DOHH2 (cell line): Measurements from ENCODE around the gene KANSL3.
"Not testable (repeated sequence)": the region's sequence is repeated elsewhere in the genome, so short reads cannot be mapped to it uniquely, and the experiment has no call there.

Source experiments
- H3F3A ChIP-seq: fragments of 200-600 bp; sonication (generic), shearing (Covaris generic); 2 replicates; pipeline ENCODE4 v1.6.0; 2016; ENCODE audit warnings: antibody characterized with exemption, mild to moderate bottlenecking; ENCODE audit not compliant: control insufficient read depth, insufficient read depth
- H3K27ac ChIP-seq: fragments of 200-600 bp; sonication (generic); 2 replicates; pipeline ENCODE4 v1.5.1; 2014; ENCODE audit warnings: low read depth, mild to moderate bottlenecking, low read length, moderate library complexity
- H3K27me3 ChIP-seq: fragments of 200-600 bp; sonication (generic); 2 replicates; pipeline ENCODE4 v1.6.1; 2014; ENCODE audit warnings: mild to moderate bottlenecking, low read length, mixed read lengths; ENCODE audit not compliant: control insufficient read depth
- H3K36me3 ChIP-seq: fragments of 200-600 bp; sonication (generic); 2 replicates; pipeline ENCODE4 v1.6.1; 2014; ENCODE audit warnings: mild to moderate bottlenecking, low read length, moderate library complexity, mixed read lengths; ENCODE audit not compliant: control insufficient read depth
- H3K4me1 ChIP-seq: fragments of 200-600 bp; sonication (generic); 2 replicates; pipeline ENCODE4 v1.6.1; 2014; ENCODE audit warnings: mild to moderate bottlenecking, low read length, mixed read lengths; ENCODE audit not compliant: control insufficient read depth
- H3K4me2 ChIP-seq: fragments of 200-600 bp; sonication (generic); 2 replicates; pipeline ENCODE4 v1.6.0; 2014; ENCODE audit warnings: mild to moderate bottlenecking, low read length, moderate library complexity
- H3K4me3 ChIP-seq: fragments of 200-600 bp; sonication (generic); 2 replicates; pipeline ENCODE4 v1.5.1; 2014; ENCODE audit warnings: mild to moderate bottlenecking, low read length, mixed read lengths
- H3K79me2 ChIP-seq: fragments of 200-600 bp; sonication (generic); 2 replicates; pipeline ENCODE4 v1.6.1; 2014; ENCODE audit warnings: mild to moderate bottlenecking, low read length, mixed read lengths; ENCODE audit not compliant: control insufficient read depth
- H3K9me2 ChIP-seq: fragments of 200-600 bp; sonication (generic); replicated peaks from 2 replicates; pipeline ENCODE4 v1.6.1; 2014; ENCODE audit warnings: mild to moderate bottlenecking, low read length, mixed read lengths; ENCODE audit not compliant: control insufficient read depth
- H3K9me3 ChIP-seq: fragments of 200-600 bp; sonication (generic); 2 replicates; pipeline ENCODE4 v1.6.1; 2014; ENCODE audit warnings: antibody characterized with exemption, low read length, mixed read lengths; ENCODE audit not compliant: control insufficient read depth, insufficient read depth
- H4K20me1 ChIP-seq: fragments of 200-600 bp; sonication (generic); 2 replicates; pipeline ENCODE4 v1.6.0; 2014; ENCODE audit warnings: low read depth, mild to moderate bottlenecking, antibody characterized with exemption, low read length, moderate library complexity; ENCODE audit not compliant: control insufficient read depth, insufficient read depth
- EZH2phosphoT487 ChIP-seq: fragments of 200-600 bp; sonication (generic); IDR thresholded peaks from 2 replicates; pipeline ENCODE4 v1.6.1; 2017; ENCODE audit warnings: borderline replicate concordance, mild to moderate bottlenecking, antibody characterized with exemption, low read length, moderate library complexity, mixed read lengths
- TF ChIP-seq, protein P1 (sequence below): fragments of 200-600 bp; sonication (generic); IDR thresholded peaks from one replicate; pipeline ENCODE4 v1.5.1; 2014; ENCODE audit warnings: antibody characterized with exemption, mild to moderate bottlenecking, low read depth, low read length; ENCODE audit not compliant: poor library complexity, severe bottlenecking

The KANSL3 gene

DNA sequence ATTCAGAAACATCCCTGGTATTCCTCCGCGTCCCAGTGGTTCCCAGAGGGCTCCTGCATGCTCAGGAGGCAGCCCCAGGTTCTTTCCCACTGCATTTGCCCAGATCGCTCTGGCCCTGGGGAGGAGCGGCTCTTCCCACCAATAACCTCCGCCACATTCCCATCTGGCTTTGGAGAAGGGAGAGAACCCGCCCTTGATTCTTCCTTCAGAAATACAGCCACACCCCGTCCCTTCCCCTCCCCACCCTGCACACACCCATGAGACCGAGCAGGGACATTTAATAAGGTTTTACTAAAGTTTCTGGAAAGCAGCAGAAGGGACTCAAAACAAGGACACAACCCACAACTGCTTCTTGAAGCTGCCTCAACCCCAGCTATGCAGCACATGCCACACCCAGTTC, 79.6 kb downstream of the KANSL3 start:
- no peaks in the 10 kb centered on the region for H3K79me2 ChIP-seq
- H3K9me3 ChIP-seq: no peaks in the 10 kb centered on the region
- no peak overlapping the region for H3K4me2 ChIP-seq
- H3K9me2 ChIP-seq: no peaks in the 10 kb centered on the region
- no peaks in the 10 kb centered on the region for H3K27me3 ChIP-seq
- peaks cover 6% of the 10 kb centered on the region for H3K4me1 ChIP-seq
- TF ChIP-seq, protein P1, sequence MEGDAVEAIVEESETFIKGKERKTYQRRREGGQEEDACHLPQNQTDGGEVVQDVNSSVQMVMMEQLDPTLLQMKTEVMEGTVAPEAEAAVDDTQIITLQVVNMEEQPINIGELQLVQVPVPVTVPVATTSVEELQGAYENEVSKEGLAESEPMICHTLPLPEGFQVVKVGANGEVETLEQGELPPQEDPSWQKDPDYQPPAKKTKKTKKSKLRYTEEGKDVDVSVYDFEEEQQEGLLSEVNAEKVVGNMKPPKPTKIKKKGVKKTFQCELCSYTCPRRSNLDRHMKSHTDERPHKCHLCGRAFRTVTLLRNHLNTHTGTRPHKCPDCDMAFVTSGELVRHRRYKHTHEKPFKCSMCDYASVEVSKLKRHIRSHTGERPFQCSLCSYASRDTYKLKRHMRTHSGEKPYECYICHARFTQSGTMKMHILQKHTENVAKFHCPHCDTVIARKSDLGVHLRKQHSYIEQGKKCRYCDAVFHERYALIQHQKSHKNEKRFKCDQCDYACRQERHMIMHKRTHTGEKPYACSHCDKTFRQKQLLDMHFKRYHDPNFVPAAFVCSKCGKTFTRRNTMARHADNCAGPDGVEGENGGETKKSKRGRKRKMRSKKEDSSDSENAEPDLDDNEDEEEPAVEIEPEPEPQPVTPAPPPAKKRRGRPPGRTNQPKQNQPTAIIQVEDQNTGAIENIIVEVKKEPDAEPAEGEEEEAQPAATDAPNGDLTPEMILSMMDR: no peak
- no peak for TF ChIP-seq EZH2phosphoT487
- H3K27ac ChIP-seq: no peak overlapping the region
- H3F3A ChIP-seq: no peaks in the 10 kb centered on the region
- H3K4me3 ChIP-seq: no peak overlapping the region
- H4K20me1 ChIP-seq: no peaks in the 10 kb centered on the region
- H3K36me3 ChIP-seq: no peaks in the 10 kb centered on the region

DNA sequence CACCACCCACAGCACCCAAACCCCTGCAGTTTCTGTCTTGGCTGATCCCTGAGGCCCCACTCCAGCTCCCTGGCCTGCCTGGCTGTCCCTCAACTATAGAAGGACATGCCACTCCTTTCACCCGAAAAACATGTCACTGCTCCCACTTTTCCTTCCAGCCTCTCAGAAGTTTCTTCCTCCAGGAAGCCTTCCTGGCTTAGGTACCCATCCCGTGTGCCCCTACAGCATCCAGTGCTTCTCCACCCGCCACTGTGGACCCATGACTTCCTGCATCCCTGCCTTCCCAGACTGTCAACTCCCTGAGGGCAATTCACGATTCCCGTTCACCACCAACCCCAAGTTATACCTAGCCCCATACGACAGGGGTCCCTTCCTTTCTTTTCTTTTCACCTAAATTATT, 80.1 kb downstream of the KANSL3 start:
- H3K36me3 ChIP-seq: no peaks in the 10 kb centered on the region
- H3K9me3 ChIP-seq: no peaks in the 10 kb centered on the region
- peaks cover 6% of the 10 kb centered on the region for H3K4me1 ChIP-seq
- no peaks in the 10 kb centered on the region for H3K9me2 ChIP-seq
- H3K27ac ChIP-seq: no peak overlapping the region
- H3K4me2 ChIP-seq: no peak overlapping the region
- H3F3A ChIP-seq: no peaks in the 10 kb centered on the region
- H4K20me1 ChIP-seq: no peaks in the 10 kb centered on the region
- TF ChIP-seq, protein P1: no peak
- no peak for TF ChIP-seq EZH2phosphoT487
- H3K27me3 ChIP-seq: no peaks in the 10 kb centered on the region
- H3K79me2 ChIP-seq: no peaks in the 10 kb centered on the region
- H3K4me3 ChIP-seq: no peak overlapping the region

DNA sequence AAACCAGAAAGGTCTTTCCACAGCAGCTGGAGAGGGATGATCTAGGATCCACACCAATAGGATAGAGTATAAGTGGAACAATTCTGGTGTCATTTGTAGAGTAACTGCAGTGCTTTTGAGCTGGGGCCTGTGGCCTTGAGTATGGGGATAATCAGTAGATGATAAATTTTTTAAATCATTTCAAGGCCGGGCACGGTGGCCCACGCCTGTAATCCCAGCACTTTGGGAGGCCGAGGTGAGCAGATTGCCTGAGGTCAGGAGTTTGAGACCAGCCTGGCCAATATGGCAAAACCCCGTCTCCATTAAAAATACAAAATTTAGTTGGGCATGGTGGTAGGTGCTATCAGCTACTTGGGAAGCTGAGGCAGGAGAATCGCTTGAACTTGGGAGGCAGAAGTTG, 80.7 kb downstream of the KANSL3 start:
- H3K4me3 ChIP-seq: not testable (repeated sequence)

DNA sequence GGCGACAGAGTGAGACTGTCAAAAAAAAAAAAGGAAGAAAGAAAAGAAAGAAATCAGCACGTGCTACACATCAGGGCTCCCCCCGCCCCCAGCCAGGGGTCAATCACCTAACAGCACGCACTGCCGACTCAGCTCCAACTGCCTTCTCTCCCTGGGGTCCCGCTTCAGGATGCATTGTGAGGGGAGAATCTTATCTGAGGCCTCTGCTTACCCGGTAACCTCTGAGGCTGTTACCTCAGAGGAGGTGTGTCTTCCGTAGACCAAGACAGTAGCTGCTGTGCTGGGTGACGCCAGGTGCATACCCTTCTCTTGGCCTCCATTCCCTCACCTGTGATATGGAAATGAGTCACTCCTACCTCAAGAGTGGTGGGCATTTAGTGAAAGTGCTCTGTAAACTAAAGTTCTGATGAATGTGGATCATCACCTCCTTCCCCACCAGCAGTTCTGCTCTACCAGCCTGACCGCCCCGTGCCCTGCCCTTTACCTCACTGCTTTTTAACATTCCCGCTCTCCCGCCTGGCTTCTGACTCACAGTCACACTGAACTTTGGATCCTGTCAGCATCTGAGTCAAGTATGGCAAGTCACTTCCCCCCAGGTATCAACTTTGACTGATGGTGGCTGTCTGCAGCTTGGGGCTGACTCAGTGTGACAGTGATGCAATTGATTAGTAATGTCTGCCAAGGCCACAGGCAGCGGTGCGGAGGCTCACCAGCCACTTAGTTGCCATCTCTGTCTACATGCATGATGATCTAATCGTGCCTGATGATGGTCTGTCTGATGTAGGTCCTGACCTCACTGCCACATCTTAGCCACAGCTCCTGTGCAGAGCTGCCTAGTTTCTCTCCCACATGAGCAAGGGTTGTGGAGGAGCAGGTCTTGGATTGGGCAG, 81.4 kb downstream of the KANSL3 start:
- Histone ChIP-seq H3K9me3 (no peaks in the 10 kb centered on the region), H3K27me3 (no peaks in the 10 kb centered on the region), H3K4me3 (no peak overlapping the region), H4K20me1 (no peaks in the 10 kb centered on the region), H3K79me2 (no peaks in the 10 kb centered on the region), H3K27ac (no peak overlapping the region), H3K36me3 (no peaks in the 10 kb centered on the region), H3K9me2 (no peaks in the 10 kb centered on the region), H3F3A (no peaks in the 10 kb centered on the region), H3K4me2 (no peak overlapping the region), H3K4me1 (peaks cover 6% of the 10 kb centered on the region)
- TF ChIP-seq, protein P1: no peak
- no peak for TF ChIP-seq EZH2phosphoT487

More for the DNA sequence above, 80.7 kb downstream of the KANSL3 start:
- not testable (repeated sequence) for H3K9me2 ChIP-seq, H3K27me3 ChIP-seq, H3K4me1 ChIP-seq, H3K79me2 ChIP-seq, H3K4me2 ChIP-seq, H3K9me3 ChIP-seq, H3K36me3 ChIP-seq, H3K27ac ChIP-seq, H3F3A ChIP-seq, H4K20me1 ChIP-seq
